Measurements from ENCODE around the gene CAMK1D.

The CAMK1D gene

DNA sequence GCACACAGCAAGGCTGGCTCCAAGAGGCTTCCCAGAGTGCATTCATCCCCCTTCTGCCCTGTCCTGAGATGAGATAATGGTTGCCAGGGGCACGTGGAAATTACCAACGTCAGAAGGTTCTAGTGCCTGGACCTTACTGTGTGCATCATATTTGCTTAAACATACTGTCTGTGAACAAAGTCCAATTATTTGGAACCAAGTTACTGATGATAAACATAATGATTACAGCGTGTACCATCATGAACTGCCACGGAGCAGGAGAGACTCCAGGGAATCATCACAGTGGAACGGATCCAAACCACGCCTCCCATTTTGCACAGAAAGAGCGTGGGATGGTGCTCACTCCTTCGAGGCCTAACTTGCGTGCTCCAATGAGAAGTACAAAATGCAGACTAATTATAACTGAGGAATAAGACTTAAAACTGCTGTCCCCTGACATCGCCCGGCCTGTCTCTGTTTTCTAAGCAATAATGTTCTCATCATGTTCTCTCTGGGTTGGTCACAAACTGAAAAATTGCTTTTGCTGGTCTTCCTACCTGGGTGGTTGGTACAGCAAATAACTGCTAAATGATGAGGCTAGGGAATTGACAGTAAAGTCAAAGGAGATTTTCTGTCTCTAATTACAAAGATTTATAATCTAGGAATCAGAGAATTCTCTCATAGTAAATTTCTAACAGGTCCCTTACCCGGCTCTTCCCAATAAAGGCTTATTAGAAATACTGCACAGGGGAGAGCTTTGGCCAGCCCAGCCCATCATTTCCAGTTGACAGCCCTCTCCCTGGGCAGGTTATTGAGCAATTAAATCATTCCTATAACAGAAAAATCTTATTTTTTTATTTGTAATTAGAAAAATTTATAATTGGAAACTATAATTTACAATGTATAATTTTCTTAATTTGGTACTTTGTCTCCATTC lies 182.2 kb downstream of the CAMK1D start:
- no peak for TF ChIP-seq CTCF (IDR thresholded peaks at IDR 0.05; ENCODE audit: low read depth, low read length)
- DNase-seq (ENCODE audit: extremely low read depth, low read depth), result no peak

- no peak for TF ChIP-seq CTCF (IDR thresholded peaks at IDR 0.05; ENCODE audit: low read depth, low read length)
- no peak for DNase-seq (ENCODE audit: extremely low read depth, low read depth)
Measured at GRCh38 chr10:12533151-12533550, 183.8 kb downstream of the CAMK1D start.

GRCh38 chr10:12533723-12534122 lies 184.4 kb downstream of the CAMK1D start:
- TF ChIP-seq CTCF (IDR thresholded peaks at IDR 0.05; ENCODE audit: low read depth, low read length), result no peak
- no peak for DNase-seq (ENCODE audit: extremely low read depth, low read depth)

DNA sequence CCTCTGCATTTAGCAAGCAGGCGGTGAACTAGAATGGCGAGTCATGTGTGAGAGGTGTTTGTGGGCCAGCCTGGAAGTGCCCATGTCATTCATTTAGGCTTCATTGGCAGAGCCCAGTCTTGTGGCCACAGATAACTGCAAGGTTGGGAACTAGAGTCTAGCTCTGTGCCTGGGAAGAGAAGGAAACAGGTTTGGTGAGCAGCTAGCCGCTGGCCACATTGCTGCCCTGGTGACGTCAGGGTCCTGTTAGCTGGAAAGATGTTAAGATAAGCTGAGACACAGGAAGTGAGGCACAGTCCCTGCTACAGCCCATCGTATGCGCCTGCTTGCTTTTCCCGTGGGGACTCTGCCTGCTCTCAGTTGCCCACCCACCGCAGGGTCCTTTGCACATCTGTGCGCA lies 185.5 kb downstream of the CAMK1D start:
- DNase-seq (ENCODE audit: extremely low read depth, low read depth), result no peak
- no peak for TF ChIP-seq CTCF (IDR thresholded peaks at IDR 0.05; ENCODE audit: low read depth, low read length)

- no peak for DNase-seq (ENCODE audit: extremely low read depth, low read depth)
- no peak for TF ChIP-seq CTCF (IDR thresholded peaks at IDR 0.05; ENCODE audit: low read depth, low read length)
Measured at GRCh38 chr10:12535656-12536055, 186.3 kb downstream of the CAMK1D start.

GRCh38 chr10:12538491-12538995 lies 189.2 kb downstream of the CAMK1D start:
- TF ChIP-seq CTCF (IDR thresholded peaks at IDR 0.05; ENCODE audit: low read depth, low read length), result no peak
- DNase-seq (ENCODE audit: extremely low read depth, low read depth), result no peak

GRCh38 chr10:12539350-12540164 lies 190.2 kb downstream of the CAMK1D start:
- TF ChIP-seq CTCF (IDR thresholded peaks at IDR 0.05; ENCODE audit: low read depth, low read length), result no peak
- no peak for DNase-seq (ENCODE audit: extremely low read depth, low read depth)

Data from AG09319 (cell line).